DND-41 (cell line): Measurements from ENCODE around the gene GATAD2B.

Experiments
- CTCF ChIP-seq: IDR thresholded peaks from 2 replicates; pipeline ENCODE4 v1.5.1; 2012; ENCODE audit warnings: borderline replicate concordance, low read length, moderate library complexity, mild to moderate bottlenecking; ENCODE audit not compliant: poor library complexity, severe bottlenecking; ENCODE audit errors: extremely low read depth
- EZH2 ChIP-seq: IDR thresholded peaks from 3 replicates; pipeline ENCODE4 v1.6.1; 2012; ENCODE audit warnings: borderline replicate concordance, low read depth, mild to moderate bottlenecking, moderate library complexity, low read length, inconsistent platforms; ENCODE audit not compliant: severe bottlenecking

- TF ChIP-seq CTCF (no peak), EZH2 (no peak)
These were observed 122.3 kb downstream of the GATAD2B start for GRCh38 chr1:153800516-153800915.
